SW480 (cell line): ENCODE measurements around the gene RBM34.
"Not testable (repeated sequence)": the region's sequence is repeated elsewhere in the genome, so short reads cannot be mapped to it uniquely, and the experiment has no call there.

Experiments
- DNase-seq: peaks from one replicate; pipeline ENCODE4 v3.0.0-alpha.2; 2016; ENCODE audit warnings: low spot score

RBM34 gene

DNA sequence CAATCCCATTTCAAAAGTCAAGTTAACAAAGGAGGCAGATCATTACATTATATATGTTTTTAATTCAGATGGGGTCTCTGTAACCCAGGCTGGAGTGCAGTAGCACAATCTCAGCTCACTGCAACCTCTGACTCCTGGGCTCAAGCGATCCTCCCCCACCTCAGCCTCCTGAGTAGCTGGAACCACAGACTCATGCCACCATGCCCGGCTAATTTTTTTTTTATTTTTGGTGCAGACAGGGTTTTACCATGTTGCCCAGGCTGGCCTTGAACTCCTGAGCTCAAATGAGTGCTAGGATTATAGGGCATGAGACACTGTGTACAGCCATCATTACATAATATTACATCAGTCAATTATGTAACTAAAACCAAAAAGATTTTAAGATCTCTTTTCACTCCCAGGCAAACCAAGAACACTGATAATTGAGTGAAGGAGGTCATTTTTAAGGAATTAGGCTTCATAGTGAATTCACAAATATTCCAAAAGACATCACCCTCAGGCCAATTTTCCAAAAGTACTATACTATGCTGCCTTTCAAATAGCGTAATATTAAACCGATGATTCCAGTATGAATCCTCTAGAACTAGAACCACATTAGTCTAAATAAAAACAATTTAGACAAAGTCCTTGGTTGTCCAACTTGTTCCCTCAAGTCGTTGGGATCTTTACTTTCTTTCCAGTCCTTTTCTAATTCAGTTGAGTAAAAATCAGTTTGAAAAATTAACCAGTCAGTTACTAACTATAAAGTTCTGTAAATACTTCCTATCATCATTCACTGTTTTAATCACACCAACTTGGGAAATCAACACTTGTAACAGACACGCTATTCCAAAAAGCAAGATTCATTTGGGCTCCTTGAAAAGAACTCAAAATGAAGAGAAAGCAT lies 48.5 kb downstream of the RBM34 start:
- DNase-seq: no peak

DNA sequence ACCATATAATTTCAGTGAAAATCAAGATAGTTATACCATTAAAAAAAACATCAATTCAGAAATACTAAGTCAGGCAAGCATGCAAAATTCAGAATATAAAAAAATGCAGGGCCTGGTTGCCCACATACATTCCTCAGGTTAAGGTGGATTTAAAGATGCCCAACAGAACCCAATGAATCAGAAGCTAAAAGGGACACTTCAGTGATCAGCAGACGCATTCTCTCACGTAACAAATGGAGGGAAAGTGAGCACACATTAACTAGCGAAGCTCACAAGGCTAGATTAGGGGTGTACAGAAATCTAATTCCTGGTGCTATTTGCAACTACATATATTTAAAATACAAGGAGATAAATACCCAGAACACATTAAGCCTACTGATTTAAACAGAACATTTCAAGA lies 49.9 kb downstream of the RBM34 start:
- no peak for DNase-seq

DNA sequence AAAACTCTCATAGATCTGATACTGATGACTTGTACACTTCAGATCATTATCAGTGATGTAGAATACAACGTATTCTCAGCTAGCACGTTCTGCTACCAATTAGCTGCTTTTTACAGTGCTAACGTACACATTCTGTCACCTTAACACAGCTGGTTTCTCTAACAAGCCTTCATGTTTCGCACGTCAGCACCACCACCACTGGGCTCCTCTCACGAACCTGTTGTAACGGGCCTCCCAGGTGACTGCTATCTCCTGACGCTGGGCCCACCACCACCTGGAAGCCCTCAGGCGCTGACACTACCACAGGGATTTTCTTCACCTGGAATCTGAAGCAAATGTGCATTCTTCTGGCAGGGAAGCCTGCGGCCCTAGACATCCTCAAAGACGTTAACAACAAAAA lies 52.2 kb downstream of the RBM34 start:
- DNase-seq: no peak

DNA sequence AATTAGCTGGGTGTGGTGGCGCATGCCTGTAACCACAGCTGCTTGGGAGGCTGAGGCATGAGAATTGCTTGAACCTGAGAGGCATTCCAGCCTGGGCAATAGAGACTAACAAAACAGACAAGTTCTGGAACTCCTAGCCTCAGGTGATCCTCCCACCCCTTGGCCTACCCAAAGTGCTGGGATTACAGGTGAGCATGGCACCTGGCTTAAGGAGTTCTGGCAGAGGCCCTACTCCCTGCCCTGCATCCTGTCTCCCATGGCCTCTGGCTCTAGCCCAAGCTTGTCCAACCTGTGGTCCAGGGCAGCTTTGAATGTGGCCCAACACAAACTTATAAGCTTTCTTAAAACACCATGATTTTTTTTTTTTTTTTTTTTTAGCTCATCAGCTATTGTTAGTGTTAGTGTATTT lies 52.9 kb downstream of the RBM34 start:
- no peak for DNase-seq

DNA sequence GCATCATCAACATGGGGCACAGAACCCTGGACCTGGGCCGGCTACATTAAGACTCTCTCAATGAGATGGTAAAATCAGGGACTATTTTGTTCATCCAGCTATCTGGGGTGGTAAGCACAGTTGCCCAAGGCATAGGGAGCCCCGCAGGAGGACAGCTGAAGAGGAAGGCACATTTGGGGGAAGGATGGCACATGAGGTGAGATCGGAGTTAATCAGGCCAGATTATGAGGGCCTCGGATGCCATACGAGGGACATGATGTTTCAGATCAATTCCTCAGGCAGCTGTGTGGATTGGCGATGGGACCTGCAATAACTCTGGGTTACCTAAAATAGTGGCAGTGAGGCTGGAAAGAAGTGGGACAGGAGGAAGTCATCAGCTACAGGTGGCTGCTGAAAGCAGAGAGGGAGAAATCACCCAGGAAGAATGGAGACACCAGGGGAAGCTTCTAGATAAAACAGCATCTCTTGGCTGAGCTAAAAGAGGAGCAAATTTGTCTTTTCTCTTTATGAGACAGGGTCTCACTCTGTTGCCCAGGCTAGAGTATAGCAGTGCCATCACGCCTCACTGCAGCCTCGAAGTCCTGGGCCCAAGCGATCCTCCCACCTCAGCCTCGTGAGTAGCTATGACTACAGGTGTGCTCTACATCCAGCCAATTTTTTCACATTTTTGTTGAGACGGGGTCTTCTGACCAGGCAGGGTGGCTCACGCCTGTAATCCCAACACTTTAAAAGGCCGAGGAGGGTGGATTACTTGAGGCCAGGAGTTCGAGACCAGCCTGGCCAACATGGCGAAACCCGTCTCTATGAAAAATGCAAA lies 53.5 kb downstream of the RBM34 start:
- DNase-seq: no peak

DNA sequence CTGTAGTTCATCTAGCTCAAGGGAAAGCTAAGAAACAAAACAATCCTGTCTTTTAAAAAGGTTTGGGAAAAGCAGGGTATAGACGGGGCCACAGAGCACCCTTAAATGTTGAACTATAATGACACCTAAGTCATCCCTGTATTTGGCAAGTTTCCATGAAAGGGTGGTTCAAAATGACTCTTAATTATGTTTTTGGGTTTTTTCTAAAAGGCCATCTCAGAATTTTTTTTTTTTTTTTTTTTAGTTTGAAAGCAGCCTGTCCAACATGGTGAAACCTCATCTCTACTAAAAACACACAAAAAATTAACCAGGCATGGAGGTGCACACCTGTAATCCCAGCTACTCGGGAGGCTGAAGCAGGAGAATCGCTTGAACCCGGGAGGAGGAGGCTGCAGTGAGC lies 54.6 kb downstream of the RBM34 start:
- DNase-seq: no peak

DNA sequence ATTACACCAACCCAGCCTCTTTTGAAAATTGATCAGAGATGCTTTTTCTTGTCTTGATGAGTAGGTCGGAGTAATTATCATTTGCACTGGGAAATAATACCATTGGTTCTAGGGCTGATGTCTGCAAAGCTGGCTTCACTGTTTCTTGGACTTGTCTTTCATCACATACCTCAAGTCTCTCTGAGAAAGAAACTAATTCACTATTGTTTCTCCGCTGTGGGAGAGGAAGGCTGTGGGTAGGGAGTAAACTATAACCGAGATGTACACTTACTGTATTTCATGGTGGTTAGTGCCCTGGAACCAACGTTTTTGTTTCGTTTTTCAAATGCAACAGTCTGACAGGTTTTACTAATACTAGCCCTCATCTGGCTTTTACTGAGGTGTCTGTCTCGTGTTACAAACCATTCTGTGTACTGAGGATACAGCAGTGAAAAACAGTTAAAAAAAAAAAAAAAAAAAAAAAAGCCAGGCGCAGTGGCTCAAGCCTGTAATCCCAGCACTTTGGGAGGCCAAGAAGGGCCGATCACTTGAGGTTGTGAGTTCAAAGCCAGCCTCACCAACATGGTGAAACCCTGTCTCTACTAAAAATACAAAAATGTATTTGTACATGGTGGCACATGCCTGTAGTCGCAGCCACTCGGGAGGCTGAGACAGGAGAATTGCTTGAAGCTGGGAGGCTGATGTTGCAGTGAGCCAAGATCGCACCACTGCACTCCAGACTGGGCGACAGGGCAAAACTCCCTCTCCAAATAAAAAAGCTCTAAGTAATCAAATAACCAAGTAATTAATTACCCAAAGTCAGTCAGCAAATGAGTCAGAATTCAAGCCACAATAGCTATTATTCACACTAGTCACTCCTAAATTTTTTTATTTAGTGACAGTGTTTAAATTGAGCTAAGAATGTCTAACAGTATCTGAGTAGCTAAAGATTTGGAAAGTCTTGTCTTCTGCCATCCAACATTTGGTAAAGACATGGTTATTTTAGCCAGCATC lies 55.7 kb downstream of the RBM34 start:
- DNase-seq: peak; percentile 34

DNA sequence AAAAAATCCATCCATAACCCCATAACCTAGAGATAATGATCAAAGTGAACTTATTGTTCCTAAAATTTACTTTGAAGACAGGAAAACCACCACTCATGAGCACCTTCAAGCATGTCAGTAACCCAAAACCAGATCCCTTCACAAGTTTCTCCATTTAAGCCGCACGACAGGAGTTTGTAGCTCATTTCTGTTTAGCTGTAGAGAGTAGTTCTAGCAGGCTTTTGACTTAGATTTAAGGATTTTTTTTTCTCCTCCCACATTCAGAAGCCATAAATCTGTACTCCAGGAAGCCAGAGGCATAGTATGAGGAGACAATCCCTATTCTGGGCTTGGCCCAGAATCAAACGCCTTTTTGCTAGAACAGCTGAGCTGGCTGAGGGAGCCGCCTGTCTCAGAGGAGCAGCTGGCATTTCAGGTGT lies 58.0 kb downstream of the RBM34 start:
- no peak for DNase-seq

DNA sequence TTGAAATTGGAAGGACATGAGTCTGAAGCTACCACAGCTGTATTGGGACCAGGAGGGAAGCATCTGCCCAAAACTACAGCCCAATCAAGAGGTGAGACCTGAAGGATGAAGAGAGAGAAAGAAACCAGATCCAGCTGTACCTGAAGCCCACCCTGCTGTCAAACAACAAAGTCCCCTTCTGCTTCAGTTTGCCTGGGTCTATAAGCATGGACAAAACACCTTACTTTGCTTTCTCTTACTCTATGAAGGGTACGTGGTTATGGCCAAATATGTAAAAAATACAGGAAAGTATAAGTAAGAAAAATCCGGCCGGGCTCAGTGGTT lies 58.8 kb downstream of the RBM34 start:
- DNase-seq: no peak

DNA sequence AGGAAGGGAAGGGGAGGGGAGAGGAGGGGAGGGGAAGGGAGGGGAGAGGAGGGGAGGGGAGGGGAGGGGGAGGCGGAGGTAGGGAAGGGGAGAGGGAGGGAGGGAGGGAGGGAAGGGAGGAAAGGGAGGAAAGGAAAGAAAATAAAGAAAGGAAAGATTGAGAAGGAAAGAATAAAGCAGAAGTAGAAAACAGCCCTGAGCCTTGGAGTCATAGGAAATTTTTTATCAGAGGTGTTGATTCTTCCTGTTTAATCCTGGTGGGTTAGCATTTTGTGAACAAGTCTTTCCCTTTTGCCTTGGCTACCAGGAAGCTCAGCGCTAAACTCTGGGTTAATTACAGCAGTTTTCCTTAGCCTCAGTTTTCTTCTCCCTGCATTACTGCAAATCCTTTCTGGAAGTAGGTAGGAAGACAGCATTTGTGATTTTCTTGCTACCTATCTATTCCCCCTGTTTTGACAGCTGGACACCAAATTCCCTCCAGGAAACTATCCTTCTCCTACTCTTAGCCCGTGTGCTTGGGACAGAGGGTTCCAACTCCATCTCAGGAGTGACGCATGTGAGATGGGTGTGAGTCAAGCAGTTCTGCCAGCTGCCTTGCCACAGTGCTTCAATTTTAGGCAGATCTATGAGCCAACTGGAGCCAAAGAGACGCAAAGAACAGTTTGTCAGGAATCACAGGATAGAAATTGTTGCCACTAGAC lies 59.3 kb downstream of the RBM34 start:
- DNase-seq: no peak

DNA sequence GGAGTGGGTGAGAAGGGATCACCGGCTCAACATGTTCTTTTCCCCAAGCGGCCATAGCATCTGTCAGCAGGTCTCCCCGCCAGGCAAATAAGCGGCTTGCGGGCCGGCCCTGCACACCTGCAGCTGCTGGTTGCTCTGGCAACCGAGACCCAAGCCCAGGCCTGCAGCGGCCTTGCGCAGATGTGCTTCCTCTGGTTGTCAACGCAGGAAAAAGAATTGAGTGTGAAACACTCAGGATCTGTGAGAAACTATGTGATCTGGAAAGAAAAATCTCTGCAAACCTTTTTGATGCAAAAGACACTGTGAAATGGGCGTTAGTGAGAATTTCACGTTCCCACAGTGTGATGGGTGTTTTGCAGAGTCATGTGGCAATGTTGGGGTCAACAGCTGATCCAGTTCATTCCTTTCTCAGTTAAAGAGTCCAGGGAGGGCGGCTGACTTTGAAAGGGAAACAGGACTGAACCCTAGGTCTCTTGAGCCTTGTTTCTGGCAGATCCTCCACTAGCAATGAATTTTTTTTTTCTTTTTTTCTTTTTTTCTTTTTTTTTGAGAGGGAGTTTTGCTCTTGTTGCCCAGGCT lies 60.8 kb downstream of the RBM34 start:
- no peak for DNase-seq

DNA sequence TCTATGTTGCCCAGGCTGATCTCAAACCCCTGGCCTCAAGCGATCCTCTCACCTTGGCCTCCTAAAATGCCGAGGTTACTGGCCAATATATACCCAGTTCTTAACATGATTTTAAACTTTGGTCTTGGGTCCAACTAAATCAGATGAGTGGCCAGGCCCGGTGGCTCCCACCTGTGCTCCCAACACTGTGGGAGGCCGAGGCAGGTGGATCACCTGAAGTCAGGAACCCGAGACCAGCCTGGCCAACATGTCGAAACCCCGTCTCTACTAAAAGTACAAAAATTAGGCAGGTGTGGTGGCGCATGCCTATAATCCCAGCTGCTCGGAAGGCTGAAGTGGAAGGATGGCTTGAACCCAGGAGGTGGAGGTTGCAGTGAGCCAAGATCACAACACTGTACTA lies 62.1 kb downstream of the RBM34 start:
- no peak for DNase-seq

DNA sequence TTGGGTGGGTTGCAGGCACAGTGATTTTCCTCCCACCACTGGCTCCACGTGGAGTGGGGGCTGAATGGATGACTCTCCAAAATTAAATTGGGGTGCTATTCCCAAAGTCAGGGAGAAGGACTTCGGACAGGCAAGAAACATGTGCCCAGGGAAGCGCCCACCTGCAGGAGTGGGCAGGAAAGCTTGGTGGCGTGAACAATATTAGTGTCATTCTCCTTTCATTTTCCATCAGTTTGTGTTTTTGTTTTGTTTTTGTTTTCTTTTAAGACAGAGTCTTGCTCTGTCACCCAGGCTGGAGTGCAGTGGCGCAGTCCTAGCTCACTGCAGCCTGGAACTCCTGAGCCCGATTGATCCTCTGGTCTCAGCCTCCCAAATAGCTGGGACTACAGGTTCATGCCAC lies 62.5 kb downstream of the RBM34 start:
- no peak for DNase-seq

DNA sequence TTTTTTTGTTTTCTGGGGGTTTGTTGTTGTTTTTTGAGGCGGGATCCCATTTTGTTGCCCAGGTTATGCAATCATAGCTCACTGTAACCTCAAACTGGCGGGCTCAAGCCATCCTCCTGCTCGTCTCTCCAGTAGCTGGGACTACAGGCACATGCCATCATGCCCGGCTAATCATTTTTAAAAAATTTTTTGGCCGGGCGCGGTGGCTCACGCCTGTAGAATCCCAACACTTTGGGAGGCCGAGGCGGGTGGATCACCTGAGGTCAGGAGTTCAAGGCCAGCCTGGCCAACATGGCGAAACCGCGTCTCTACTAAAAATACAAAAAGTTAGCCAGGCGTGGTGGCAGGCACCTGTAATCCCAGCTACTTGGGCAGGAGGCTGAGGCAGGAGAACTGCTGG lies 63.5 kb downstream of the RBM34 start:
- DNase-seq: not testable (repeated sequence)

DNA sequence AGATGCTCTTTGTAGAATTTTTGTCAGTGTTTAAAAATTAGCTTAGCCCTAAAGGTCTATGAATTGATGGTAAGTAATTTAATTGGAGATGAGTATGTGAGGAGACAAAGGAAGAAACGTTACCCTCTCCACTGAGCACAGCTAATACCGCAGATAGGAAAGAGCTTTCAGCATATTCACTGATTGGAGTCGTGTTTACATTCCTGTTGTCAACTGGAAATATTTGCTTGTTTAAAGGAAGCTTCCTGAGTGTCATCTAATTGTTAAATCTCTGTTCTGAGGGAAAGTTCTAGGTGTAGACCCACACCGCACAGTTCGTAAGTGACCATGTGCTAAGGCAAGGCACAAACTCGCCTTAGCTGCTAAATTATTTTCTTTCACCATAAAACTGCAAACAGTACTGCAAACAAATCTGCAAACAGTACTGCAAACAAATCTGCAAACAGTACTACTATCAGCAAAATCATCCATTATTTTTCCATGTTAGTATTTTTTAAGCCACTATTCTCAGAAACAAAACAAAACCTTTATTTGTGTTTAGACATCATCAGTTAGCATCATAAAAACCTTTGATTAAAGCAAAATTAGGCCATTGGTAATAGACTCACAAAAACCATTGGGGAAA lies 65.0 kb downstream of the RBM34 start:
- DNase-seq: no peak

DNA sequence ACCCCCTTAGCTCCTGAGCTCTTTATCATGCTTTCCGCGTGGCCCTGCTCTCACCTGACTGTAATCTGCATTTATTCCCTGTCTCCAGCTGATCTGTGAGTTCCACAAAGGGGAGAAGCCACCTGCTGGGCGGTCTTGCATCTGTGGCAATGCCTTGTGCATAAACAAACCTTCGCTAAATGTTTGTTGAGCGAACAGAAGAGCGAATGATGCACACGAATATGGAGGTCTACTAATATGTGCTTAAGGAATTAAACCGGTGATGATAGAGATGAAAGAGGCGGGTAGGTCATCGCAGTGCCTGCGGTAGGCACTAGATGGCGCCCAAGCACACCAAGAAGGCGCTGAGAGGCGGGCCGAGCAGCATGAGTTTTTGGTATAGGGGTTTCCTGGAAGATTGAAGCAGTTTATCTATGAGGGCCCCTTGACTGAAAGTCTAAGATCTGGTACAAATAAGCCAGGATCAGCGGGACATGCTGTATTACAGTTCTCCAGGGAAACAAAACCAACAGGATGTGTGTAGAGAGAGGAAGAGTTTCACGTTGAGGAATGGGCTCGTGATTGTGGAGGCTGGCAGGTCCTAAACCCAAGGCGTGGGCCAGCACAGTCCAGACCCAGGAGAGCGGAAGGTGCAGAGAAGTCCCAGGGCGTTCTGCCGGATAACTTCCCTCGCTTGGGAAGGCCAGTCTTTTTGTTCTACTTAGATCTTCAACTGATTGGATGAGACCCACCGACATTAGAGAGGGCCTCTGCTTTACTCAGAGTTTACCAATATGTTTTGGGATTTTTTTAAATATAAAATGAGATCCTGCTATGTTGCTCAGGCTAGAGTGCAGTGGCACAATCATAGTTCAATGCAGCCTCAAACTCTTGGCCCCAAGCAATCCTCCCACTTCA lies 67.1 kb downstream of the RBM34 start:
- peak; percentile 44 for DNase-seq

DNA sequence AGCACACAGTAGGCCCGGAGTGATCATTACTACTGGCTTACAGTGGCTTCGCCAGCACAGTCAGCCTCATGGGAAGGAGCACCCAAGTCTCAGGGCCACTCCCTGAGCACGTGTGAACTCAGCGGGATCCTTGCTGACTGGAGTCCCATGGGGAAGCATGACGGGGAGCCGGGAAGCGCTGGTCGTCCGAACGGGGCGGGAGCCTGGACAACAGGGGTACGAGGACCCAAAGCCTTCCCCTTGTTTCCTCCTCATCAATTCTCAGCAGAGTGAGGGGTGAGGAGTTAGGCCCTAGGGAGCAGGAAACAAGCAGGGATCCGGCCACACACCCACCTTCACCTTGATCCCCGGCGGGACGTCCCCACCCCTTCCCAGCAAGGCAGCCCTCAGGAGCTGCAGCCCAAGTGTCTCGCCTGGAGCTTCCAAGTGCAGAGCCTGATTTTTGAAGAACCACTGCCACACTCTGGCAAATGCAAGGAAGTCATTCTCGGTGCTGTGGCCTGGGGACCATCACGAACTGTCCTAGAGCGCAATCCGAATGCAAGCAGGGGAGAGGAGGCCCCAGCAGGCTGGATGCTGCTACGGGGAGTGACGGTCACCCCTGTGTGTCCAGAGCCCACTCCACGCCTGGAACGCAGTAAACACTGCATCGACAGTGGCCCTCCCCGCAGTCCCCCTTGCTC lies 67.9 kb downstream of the RBM34 start:
- no peak for DNase-seq

DNA sequence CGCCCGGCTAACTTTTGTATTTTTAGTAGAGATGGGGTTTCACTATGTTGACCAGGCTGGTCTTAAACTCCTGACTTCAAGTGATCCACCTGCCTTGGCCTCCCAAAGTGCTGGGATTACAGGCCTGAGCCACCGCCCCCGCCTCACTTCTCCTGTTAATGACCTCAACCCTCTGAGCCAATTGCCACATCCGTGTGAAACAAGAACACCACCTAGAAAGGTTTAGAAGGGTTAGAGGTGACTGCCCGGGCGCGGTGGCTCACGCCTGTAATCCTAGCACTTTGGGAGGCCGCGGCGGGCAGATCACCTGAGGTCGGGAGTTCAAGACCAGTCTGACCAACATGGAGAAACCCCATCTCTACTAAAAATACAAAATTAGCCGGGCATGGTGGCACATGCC lies 68.6 kb downstream of the RBM34 start:
- not testable (repeated sequence) for DNase-seq

DNA sequence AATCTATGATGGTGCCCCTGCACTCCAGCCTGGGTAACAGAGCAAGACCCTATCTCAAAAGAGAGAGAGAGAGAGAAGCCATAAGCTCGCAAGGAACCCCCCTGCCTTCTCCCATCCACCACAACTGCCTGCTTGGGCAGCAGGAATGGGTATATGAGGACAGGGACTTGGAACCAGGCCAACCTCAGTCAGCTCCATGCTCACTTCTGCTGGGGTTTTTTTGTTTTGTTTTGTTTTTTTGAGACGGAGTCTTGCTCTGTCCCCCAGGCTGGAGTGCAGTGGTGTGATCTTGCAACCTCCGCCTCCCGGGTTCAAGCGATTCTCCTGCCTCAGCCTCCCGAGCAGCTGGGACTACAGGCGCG lies 69.0 kb downstream of the RBM34 start:
- not testable (repeated sequence) for DNase-seq
